BE2C (cell line): Measurements from ENCODE around the gene KRTAP5-6.
"Not testable (repeated sequence)": the region's sequence is repeated elsewhere in the genome, so short reads cannot be mapped to it uniquely, and the experiment has no call there.

Experiments used
- DNase-seq: peaks from one replicate; pipeline ENCODE4 v3.0.0-alpha.2; 2020
- H3K27me3 ChIP-seq: fragments of 250-450 bp; sonication (Bioruptor Pico); 2 replicates; pipeline ENCODE4 v1.5.1; 2020; ENCODE audit warnings: mild to moderate bottlenecking
- H3K36me3 ChIP-seq: fragments of 250-450 bp; sonication (Bioruptor Pico); 2 replicates; pipeline ENCODE4 v1.5.1; 2020; ENCODE audit warnings: mild to moderate bottlenecking
- H3K4me1 ChIP-seq: fragments of 250-450 bp; sonication (Bioruptor Pico); 2 replicates; pipeline ENCODE4 v1.5.1; 2020
- H3K4me3 ChIP-seq: 2 replicates; pipeline ENCODE4 v1.5.1; 2011; ENCODE audit warnings: low read depth, low read length
- H3K9me3 ChIP-seq: fragments of 250-450 bp; sonication (Bioruptor Pico); 2 replicates; pipeline ENCODE4 v1.5.1; 2020
- TF ChIP-seq, protein P1 (sequence below): IDR thresholded peaks from 2 replicates; pipeline ENCODE4 v1.5.1; 2012; ENCODE audit warnings: mild to moderate bottlenecking, low read depth, low read length

Gene KRTAP5-6

DNA sequence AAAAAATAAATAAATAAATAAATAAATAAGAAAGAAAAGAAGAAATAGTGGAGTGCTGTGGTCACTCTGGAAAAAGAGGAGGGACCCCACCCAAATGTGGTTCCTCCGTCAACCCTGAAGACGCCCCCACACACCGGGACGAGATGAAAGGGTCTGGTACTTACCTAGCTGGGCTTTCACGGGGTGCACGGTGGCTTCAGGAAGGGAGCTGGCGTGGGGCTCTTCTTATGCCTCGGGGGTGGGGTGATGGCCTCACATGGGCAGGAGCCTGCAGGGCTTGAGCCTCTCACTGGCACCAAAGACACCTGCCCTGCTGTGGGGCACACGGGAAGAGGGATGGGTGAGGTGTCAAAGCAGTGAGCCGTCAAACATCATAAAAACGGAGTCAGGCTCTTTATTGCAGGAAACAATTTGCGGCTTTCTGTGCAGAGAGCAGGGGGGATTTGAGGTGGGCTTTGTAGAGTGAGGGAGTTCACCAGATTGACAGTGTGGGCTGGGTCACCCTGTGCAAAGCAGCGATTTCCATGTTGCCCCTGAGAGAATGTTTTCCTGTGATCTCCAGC, 28.0 kb upstream of the KRTAP5-6 start:
- H3K4me3 ChIP-seq: no peak overlapping the region
- H3K4me1 ChIP-seq: no peaks in the 10 kb centered on the region
- H3K27me3 ChIP-seq: peaks cover 3% of the 10 kb centered on the region; the same call in 1 of the 2 replicates
- DNase-seq: no peak
- TF ChIP-seq, protein P1, sequence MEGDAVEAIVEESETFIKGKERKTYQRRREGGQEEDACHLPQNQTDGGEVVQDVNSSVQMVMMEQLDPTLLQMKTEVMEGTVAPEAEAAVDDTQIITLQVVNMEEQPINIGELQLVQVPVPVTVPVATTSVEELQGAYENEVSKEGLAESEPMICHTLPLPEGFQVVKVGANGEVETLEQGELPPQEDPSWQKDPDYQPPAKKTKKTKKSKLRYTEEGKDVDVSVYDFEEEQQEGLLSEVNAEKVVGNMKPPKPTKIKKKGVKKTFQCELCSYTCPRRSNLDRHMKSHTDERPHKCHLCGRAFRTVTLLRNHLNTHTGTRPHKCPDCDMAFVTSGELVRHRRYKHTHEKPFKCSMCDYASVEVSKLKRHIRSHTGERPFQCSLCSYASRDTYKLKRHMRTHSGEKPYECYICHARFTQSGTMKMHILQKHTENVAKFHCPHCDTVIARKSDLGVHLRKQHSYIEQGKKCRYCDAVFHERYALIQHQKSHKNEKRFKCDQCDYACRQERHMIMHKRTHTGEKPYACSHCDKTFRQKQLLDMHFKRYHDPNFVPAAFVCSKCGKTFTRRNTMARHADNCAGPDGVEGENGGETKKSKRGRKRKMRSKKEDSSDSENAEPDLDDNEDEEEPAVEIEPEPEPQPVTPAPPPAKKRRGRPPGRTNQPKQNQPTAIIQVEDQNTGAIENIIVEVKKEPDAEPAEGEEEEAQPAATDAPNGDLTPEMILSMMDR: no peak
- H3K9me3 ChIP-seq: no peaks in the 10 kb centered on the region
- no peaks in the 10 kb centered on the region for H3K36me3 ChIP-seq

DNA sequence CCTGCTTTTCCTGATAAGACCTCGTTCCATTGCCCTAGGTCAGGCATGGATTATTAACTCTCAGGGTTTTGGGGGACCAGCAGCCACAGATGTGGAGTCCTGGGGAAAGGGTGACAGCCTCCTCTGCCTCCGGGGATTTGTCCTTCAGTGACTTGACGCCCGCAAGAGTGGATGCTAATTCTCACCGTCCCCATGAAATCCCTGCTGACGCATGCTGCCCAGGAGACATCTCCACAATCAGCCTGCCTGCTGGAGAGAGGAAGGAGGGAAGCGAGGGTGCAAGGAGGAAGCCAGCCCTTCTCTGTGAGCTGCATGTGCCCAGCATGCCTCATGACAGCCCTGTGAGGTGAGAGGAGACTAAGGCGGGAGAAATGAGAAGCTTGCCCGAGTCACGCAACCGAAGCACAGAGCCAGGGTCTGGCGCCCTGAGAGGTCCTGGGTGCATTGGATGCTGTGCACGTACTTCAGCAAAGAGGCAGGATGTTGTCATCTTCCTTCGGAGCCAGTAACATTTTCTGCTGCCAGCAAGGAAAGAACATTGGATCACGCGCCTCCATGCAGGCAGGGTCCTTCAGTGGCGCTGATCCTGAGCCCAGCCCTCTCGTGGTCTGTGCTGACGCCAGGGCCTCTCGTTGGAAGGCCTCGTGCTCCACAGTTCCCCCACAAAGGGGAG, 27.3 kb upstream of the KRTAP5-6 start:
- Histone ChIP-seq H3K36me3 (no peaks in the 10 kb centered on the region), H3K4me3 (no peak overlapping the region), H3K4me1 (no peaks in the 10 kb centered on the region), H3K27me3 (peaks cover 8% of the 10 kb centered on the region; the same call in 1 of the 2 replicates), H3K9me3 (no peaks in the 10 kb centered on the region)
- no peak for DNase-seq
- TF ChIP-seq, protein P1: no peak

DNA sequence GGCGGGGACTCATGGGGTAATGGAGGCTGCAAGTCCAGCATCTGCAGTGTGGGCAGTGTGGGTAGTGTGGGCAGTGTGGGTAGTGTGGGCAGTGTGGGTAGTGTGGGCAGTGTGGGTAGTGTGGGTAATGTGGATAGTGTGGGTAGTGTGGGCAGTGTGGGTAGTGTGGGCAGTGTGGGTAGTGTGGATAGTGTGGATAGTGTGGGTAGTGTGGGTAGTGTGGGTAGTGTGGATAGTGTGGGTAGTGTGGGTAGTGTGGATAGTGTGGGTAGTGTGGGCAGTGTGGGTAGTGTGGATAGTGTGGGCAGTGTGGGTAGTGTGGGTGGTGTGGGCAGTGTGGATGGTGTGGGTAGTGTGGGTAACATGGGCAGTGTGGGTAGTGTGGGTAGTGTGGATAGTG, 26.5 kb upstream of the KRTAP5-6 start:
- peaks cover 12% of the 10 kb centered on the region; the same call in 1 of the 2 replicates for H3K27me3 ChIP-seq
- not testable (repeated sequence) for DNase-seq, H3K4me3 ChIP-seq, H3K36me3 ChIP-seq, H3K9me3 ChIP-seq, H3K4me1 ChIP-seq

DNA sequence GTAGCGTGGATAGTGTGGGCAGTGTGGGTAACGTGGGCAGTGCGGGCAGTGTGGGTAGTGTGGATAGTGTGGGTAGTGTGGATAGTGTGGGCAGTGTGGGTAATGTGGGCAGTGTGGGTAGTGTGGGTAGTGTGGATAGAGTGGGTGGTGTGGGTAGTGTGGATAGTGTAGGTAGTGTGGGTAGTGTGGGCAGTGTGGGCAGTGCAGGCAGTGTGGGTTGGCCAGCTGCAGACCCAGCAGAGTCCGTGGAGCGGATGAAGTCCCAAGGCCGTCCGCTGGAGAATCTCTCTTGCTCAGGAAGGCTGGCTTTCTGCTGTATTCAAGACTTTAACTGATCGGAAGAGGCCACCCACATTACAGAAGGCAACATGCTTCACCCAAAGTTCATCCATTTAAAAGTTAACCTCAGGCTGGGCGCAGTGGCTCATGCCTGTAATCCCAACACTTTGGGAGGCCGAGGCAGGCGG, 26.1 kb upstream of the KRTAP5-6 start:
- no peak for DNase-seq
- peaks cover 15% of the 10 kb centered on the region; the same call in 1 of the 2 replicates for H3K27me3 ChIP-seq
- TF ChIP-seq, protein P1: no peak
- H3K36me3 ChIP-seq: no peaks in the 10 kb centered on the region
- no peaks in the 10 kb centered on the region for H3K4me1 ChIP-seq
- H3K9me3 ChIP-seq: no peaks in the 10 kb centered on the region
- no peak overlapping the region for H3K4me3 ChIP-seq

DNA sequence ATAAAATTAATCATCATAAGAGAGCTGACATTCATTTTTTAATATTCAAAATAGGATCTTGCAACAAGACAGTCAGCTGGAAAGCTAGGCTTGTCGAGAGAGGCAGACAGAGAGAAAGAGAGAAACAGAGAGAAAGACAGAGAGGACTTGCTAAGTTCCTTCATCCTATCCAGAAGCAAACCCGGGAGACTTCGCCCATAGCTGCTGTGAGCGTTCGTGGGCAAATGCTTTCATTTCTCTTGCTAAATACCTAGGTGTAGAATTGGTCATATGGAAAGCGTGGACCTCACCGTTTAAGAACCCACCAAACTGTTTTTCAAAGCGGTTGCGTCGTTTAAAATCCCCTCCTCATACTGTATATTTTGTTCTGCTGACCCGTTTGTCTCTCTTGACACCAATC, 25.3 kb upstream of the KRTAP5-6 start:
- no peak overlapping the region for H3K4me3 ChIP-seq
- H3K27me3 ChIP-seq: peaks cover 16% of the 10 kb centered on the region
- no peaks in the 10 kb centered on the region for H3K36me3 ChIP-seq
- H3K4me1 ChIP-seq: no peaks in the 10 kb centered on the region
- no peak for DNase-seq
- TF ChIP-seq, protein P1: no peak
- H3K9me3 ChIP-seq: no peaks in the 10 kb centered on the region

DNA sequence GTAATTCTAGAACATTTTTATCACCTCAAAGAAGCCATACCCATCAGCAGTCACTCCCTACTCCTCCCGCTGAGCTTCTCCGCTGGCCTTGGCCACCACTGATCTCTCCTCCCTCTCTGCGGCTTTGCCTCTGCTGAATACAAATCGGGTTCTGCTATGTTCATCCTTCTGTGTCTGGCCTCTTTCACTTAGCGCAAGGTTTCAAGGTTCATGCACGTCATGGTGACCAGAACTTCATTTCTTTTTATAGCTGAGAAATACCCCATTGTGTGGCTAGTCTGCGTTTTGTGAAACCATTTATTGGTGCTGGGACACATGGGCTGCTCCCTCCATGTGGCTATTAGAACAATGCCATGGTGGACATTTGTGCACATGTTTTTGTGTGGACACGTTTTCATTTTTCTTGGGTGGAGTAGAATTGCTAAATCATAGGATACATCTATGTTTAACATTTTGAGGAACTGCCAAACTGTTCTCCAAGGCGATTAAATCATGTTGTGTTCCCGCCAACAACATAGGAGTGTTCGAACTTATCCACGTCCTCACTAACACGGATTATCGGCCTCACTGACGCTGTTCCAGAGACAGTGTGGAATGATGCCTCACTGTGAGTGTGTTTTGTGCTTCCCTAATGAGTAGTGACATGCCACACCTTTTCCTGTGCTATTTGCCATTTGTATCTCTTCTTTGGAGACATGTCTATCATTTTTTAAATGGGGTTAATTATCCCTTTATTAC, 24.2 kb upstream of the KRTAP5-6 start:
- TF ChIP-seq, protein P1: no peak
- no peaks in the 10 kb centered on the region for H3K36me3 ChIP-seq
- H3K4me1 ChIP-seq: no peaks in the 10 kb centered on the region
- H3K9me3 ChIP-seq: no peaks in the 10 kb centered on the region
- DNase-seq: no peak
- peaks cover 21% of the 10 kb centered on the region for H3K27me3 ChIP-seq
- no peak overlapping the region for H3K4me3 ChIP-seq
